Neuronal stem cell (in vitro differentiated cells): ENCODE results near the gene CLCN6.

Experiments
- DNase-seq: peaks from one replicate; pipeline ENCODE4 v3.0.0-alpha.2; 2013; ENCODE audit warnings: low spot score
- H2AFZ ChIP-seq: one replicate; pipeline ENCODE4 v1.6.1; 2013; ENCODE audit warnings: mild to moderate bottlenecking, low read length, inconsistent platforms
- H2AK5ac ChIP-seq: 2 replicates; pipeline ENCODE4 v1.6.1; 2013; ENCODE audit warnings: low read depth, mild to moderate bottlenecking, inconsistent platforms, low read length, moderate library complexity, mixed read lengths
- H2BK120ac ChIP-seq: 2 replicates; pipeline ENCODE4 v1.6.1; 2013; ENCODE audit warnings: low read depth, mild to moderate bottlenecking, inconsistent platforms, low read length, moderate library complexity, mixed read lengths
- H2BK12ac ChIP-seq: one replicate; pipeline ENCODE4 v1.6.1; 2013; ENCODE audit warnings: low read length, inconsistent platforms
- H2BK15ac ChIP-seq: 2 replicates; pipeline ENCODE4 v1.6.1; 2013; ENCODE audit warnings: mild to moderate bottlenecking, low read length, inconsistent platforms, mixed read lengths
- H2BK5ac ChIP-seq: one replicate; pipeline ENCODE4 v1.6.1; 2013; ENCODE audit warnings: inconsistent platforms, mild to moderate bottlenecking, low read length, moderate library complexity
- H3K14ac ChIP-seq: one replicate; pipeline ENCODE4 v1.6.1; 2013; ENCODE audit warnings: low read length, inconsistent platforms
- H3K18ac ChIP-seq: 2 replicates; pipeline ENCODE4 v1.6.1; 2013; ENCODE audit warnings: low read length, inconsistent platforms
- H3K23ac ChIP-seq: 2 replicates; pipeline ENCODE4 v1.6.1; 2013; ENCODE audit warnings: low read depth, mild to moderate bottlenecking, mixed read lengths, low read length, inconsistent platforms; ENCODE audit not compliant: poor library complexity
- H3K27ac ChIP-seq: replicated peaks from 3 replicates; pipeline ENCODE4 v1.5.1; 2013; ENCODE audit warnings: low read length, inconsistent platforms
- H3K27me3 ChIP-seq, 3 experiments: 2 replicates each; pipeline ENCODE4 v1.6.1; 2013; ENCODE audit warnings: low read length in 3 of 3, mild to moderate bottlenecking in 2 of 3, inconsistent platforms in 1 of 3, low read depth in 1 of 3, mixed read lengths in 1 of 3, moderate library complexity in 1 of 3; ENCODE audit not compliant: control insufficient read depth in 3 of 3, insufficient read depth in 3 of 3
- H3K36me3 ChIP-seq, 2 donors: replicated peaks in 1 of 2; 2 replicates each; pipeline ENCODE4 v1.6.1; 2013; ENCODE audit warnings: low read length in 2 of 2; ENCODE audit not compliant: control insufficient read depth in 2 of 2, insufficient read depth in 2 of 2
- H3K4ac ChIP-seq: 2 replicates; pipeline ENCODE4 v1.6.1; 2013; ENCODE audit warnings: inconsistent platforms, mild to moderate bottlenecking, low read length, moderate library complexity
- H3K4me1 ChIP-seq, 2 donors: 1 replicate in 1 of 2; 2 replicates in 1 of 2; pipeline ENCODE4 v1.6.1; 2013; ENCODE audit warnings: low read length in 2 of 2, low read depth in 1 of 2; ENCODE audit not compliant: control insufficient read depth in 2 of 2, insufficient read depth in 1 of 2
- H3K4me2 ChIP-seq: one replicate; pipeline ENCODE4 v1.6.1; 2013; ENCODE audit warnings: mild to moderate bottlenecking, low read length, inconsistent platforms; ENCODE audit not compliant: insufficient read depth, poor library complexity, severe bottlenecking
- H3K4me3 ChIP-seq, 2 donors: 2 replicates each; pipeline ENCODE4 v1.5.1; 2013; ENCODE audit warnings: low read length in 2 of 2, mild to moderate bottlenecking in 2 of 2, inconsistent platforms in 1 of 2, moderate library complexity in 1 of 2
- H3K79me1 ChIP-seq: one replicate; pipeline ENCODE4 v1.6.1; 2013; ENCODE audit warnings: low read depth, mild to moderate bottlenecking, inconsistent platforms, low read length, moderate library complexity
- H3K9ac ChIP-seq: one replicate; pipeline ENCODE4 v1.6.1; 2013; ENCODE audit warnings: mild to moderate bottlenecking, low read depth, low read length, inconsistent platforms; ENCODE audit not compliant: poor library complexity
- H3K9me3 ChIP-seq, 2 donors: replicated peaks in 1 of 2; 2 replicates each; pipeline versions ENCODE3 to v1.6.1; 2013; ENCODE audit warnings: low read length in 2 of 2, mild to moderate bottlenecking in 2 of 2, inconsistent platforms in 1 of 2, low read depth in 1 of 2, mixed read lengths in 1 of 2, moderate library complexity in 1 of 2; ENCODE audit not compliant: control insufficient read depth in 2 of 2, insufficient read depth in 1 of 2
- H4K8ac ChIP-seq: one replicate; pipeline ENCODE4 v1.6.1; 2013; ENCODE audit warnings: low read depth, mild to moderate bottlenecking, inconsistent platforms, low read length, moderate library complexity
- H4K91ac ChIP-seq: one replicate; pipeline ENCODE4 v1.6.1; 2013; ENCODE audit warnings: low read length, low read depth, mild to moderate bottlenecking, inconsistent platforms; ENCODE audit not compliant: poor library complexity
- WGBS, 2 donors: extraction: QIAGEN DNeasy Blood & Tissue Kit; methylation state at CpG; one replicate each; pipeline ENCODE4 v1.1.7; 2013; ENCODE audit warnings: missing lambda C conversion rate in 2 of 2, mixed read lengths in 1 of 2; ENCODE audit not compliant: insufficient read length in 2 of 2, insufficient replicate concordance in 1 of 2; ENCODE audit errors: extremely low coverage in 2 of 2; 5-methylcytosine and 5-hydroxymethylcytosine counted together

CLCN6 gene

DNA sequence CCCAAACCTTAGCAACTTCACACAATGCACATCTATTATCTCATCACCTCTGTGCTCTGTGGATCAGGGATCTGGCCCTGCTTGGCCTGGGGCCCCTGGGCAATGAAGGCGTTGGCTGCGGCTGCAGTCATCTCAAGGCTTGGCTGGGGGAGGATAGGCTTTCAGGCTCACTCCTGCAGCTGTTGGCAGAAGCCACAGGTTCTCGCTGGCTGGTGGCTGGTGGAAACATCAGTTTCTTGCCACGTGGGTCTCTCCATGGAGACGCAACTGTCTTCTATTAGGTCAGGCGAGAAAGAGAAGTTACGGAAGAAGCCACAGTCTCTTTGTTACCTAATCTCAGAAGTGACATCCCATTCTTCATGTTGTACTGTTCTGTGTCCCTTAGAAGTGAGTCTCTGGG, 45.2 kb downstream of the CLCN6 start:
- Histone ChIP-seq H3K36me3 (peaks cover 0 to 10% of the 10 kb centered on the region in 2 donors), H2AFZ (no peak overlapping the region), H3K4me3 (no peak overlapping the region), H3K9me3 (no peaks in the 10 kb centered on the region), H3K27me3 (no peaks in the 10 kb centered on the region), H4K8ac (no peak overlapping the region), H3K79me1 (no peaks in the 10 kb centered on the region), H4K91ac (no peak overlapping the region), H3K18ac (no peak overlapping the region), H3K14ac (no peak overlapping the region), H2BK5ac (no peak overlapping the region), H2BK120ac (no peak overlapping the region), H3K4ac (no peak overlapping the region), H2AK5ac (no peak overlapping the region), H3K27ac (no peak overlapping the region), H3K9ac (no peak overlapping the region), H3K4me1 (no peaks in the 10 kb centered on the region), H3K23ac (no peak overlapping the region), H2BK12ac (no peak overlapping the region), H3K4me2 (no peak overlapping the region), H2BK15ac (no peak overlapping the region)
- DNase-seq = no peak
- WGBS, 2 donors = no CpG with 5 or more reads among the region's 7 CpGs

DNA sequence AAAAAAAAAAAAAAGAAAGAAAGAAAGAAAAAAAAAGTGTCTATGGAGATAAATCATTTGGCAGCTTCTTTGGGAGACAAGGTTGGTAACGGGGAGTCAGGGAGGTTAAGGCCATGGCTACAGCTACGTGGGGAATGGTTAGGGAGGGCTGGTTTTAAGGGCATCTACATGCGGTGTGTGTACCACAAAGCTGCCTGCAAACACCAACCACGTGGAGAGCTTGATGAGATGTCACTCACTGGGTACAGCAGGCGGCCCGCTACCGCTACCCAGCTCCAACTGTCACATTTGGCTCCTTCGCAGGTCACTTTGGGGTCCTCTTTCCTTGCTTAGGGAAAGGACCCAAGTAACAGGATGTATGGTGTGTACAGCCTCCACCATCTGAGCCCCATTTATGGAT, 48.5 kb downstream of the CLCN6 start:
- H3K4me2 ChIP-seq = no peak overlapping the region
- no peaks in the 10 kb centered on the region for H3K9me3 ChIP-seq
- H3K27me3 ChIP-seq = peaks cover 0 to 31% (median 17%) of the 10 kb centered on the region in 3 experiments
- H3K27ac ChIP-seq = no peak overlapping the region
- H3K14ac ChIP-seq = no peak overlapping the region
- no peak overlapping the region for H2BK15ac ChIP-seq
- no peak for DNase-seq
- H3K79me1 ChIP-seq = no peaks in the 10 kb centered on the region
- peaks cover 1 to 3% of the 10 kb centered on the region in 2 donors for H3K4me1 ChIP-seq
- H2AK5ac ChIP-seq = no peak overlapping the region
- no peak overlapping the region for H2BK120ac ChIP-seq
- H3K4ac ChIP-seq = no peak overlapping the region
- peak overlapping the region; percentile 0 for H3K9ac ChIP-seq
- H2BK12ac ChIP-seq = no peak overlapping the region
- no peak overlapping the region for H3K23ac ChIP-seq
- no peak overlapping the region for H4K91ac ChIP-seq
- H3K4me3 ChIP-seq = no peak overlapping the region
- H4K8ac ChIP-seq = no peak overlapping the region
- WGBS, 2 donors = no CpG with 5 or more reads among the region's 8 CpGs
- no peak overlapping the region for H2AFZ ChIP-seq
- no peak overlapping the region for H3K18ac ChIP-seq
- H2BK5ac ChIP-seq = no peak overlapping the region
- no peaks in the 10 kb centered on the region for H3K36me3 ChIP-seq

DNA sequence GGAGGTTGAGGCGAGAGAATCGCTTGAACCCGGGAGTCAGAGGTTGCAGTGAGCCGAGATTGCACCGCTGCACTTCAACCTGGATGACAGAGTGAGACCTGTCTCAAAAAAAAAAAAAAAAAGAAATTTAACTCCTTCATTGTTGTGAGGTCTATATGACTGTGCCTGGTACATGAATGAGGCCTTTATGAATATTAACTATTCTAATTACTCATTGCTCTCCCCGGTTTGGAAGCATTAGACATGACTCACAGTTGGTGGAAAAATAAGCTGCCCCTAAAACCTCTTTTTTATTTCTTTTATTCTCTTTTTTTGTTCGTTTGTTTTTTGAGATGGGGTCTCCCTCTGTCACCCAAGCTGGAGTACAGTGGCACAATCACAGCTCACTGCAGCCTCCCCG, 49.4 kb downstream of the CLCN6 start:
- H3K4me2 ChIP-seq = no peak overlapping the region

DNA sequence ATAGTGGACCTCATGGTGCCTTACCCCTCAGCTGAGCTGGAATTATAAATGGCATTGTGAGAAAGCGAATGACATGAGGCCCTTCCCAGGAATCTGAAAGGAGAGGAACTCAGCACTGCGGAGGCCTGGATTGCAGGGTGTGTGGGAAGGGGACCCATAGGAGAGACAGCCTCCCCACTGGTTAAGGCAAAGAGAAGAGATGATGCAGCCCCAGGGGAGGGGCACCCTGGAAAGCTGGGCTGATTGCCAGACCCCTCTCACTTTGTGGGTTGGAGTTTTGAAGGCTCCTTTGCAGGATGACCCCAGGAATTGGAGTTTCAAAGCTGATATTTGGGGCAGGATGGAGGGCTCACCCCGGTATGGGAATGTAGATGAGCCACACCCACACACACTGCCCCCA, 50.7 kb downstream of the CLCN6 start:
- Histone ChIP-seq H2AK5ac (no peak overlapping the region), H3K27ac (no peak overlapping the region), H3K4me1 (peaks cover 3% of the 10 kb centered on the region in 2 donors), H3K4me2 (no peak overlapping the region), H3K36me3 (no peaks in the 10 kb centered on the region), H3K79me1 (no peaks in the 10 kb centered on the region), H3K23ac (no peak overlapping the region), H2BK5ac (no peak overlapping the region), H3K18ac (no peak overlapping the region), H2BK120ac (no peak overlapping the region), H3K9ac (no peak overlapping the region), H3K27me3 (peaks cover 0 to 46% (median 17%) of the 10 kb centered on the region in 3 experiments), H3K4me3 (no peak overlapping the region), H3K4ac (no peak overlapping the region), H3K14ac (no peak overlapping the region), H4K8ac (no peak overlapping the region), H4K91ac (no peak overlapping the region), H3K9me3 (no peaks in the 10 kb centered on the region), H2BK12ac (no peak overlapping the region), H2AFZ (no peak overlapping the region), H2BK15ac (no peak overlapping the region)
- WGBS, 2 donors = no CpG with 5 or more reads among the region's 3 CpGs
- no peak for DNase-seq

More for the DNA sequence above, 49.4 kb downstream of the CLCN6 start:
- H4K8ac ChIP-seq = no peak overlapping the region
- no peak overlapping the region for H2BK5ac ChIP-seq
- no peak overlapping the region for H2BK12ac ChIP-seq
- no peaks in the 10 kb centered on the region for H3K79me1 ChIP-seq
- H3K36me3 ChIP-seq = no peaks in the 10 kb centered on the region
- H2BK15ac ChIP-seq = no peak overlapping the region
- H3K23ac ChIP-seq = no peak overlapping the region
- no peak overlapping the region for H3K9ac ChIP-seq
- no peak overlapping the region for H2AK5ac ChIP-seq
- H3K4me3 ChIP-seq = no peak overlapping the region
- H3K27ac ChIP-seq = no peak overlapping the region
- H4K91ac ChIP-seq = no peak overlapping the region
- no CpG with 5 or more reads among the region's 8 CpGs for WGBS, 2 donors
- no peak for DNase-seq
- H3K14ac ChIP-seq = no peak overlapping the region
- peaks cover 0 to 35% (median 17%) of the 10 kb centered on the region in 3 experiments for H3K27me3 ChIP-seq
- H2BK120ac ChIP-seq = no peak overlapping the region
- H3K9me3 ChIP-seq = no peaks in the 10 kb centered on the region
- H3K4ac ChIP-seq = no peak overlapping the region
- no peak overlapping the region for H2AFZ ChIP-seq
- no peak overlapping the region for H3K18ac ChIP-seq
- peaks cover 3% of the 10 kb centered on the region in 2 donors for H3K4me1 ChIP-seq
